SIG-M5 treated with dmso at 0.1 percent for 504 hours (cell line): ENCODE results near the gene BAHCC1.

Source experiments
- DNase-seq: peaks from one replicate; lab custom pipeline; 2025; ENCODE audit not compliant: unreplicated experiment; lab: John Stamatoyannopoulos, UW

The BAHCC1 gene

DNA sequence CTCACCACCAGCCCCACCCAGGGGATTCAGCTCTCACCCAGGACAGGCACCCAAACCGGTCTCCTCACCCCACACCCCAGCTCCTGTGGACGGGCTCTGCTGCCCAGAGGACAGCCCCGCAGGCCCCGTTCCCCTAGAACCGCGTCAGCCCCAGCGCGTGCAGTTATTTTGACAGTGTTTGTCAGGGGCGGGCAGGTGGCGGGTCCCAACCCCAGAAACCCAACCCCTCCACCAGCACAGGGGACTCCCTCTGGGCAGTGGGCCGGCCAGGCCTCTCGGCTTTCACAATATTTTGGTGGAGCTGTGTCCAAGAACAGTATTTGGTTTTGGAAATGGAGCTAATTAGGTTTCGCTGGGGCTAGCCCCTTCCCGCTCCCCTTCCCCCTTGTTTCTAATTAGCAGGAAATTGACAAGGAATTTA, 44.8 kb downstream of the BAHCC1 start:
- no peak for DNase-seq

DNA sequence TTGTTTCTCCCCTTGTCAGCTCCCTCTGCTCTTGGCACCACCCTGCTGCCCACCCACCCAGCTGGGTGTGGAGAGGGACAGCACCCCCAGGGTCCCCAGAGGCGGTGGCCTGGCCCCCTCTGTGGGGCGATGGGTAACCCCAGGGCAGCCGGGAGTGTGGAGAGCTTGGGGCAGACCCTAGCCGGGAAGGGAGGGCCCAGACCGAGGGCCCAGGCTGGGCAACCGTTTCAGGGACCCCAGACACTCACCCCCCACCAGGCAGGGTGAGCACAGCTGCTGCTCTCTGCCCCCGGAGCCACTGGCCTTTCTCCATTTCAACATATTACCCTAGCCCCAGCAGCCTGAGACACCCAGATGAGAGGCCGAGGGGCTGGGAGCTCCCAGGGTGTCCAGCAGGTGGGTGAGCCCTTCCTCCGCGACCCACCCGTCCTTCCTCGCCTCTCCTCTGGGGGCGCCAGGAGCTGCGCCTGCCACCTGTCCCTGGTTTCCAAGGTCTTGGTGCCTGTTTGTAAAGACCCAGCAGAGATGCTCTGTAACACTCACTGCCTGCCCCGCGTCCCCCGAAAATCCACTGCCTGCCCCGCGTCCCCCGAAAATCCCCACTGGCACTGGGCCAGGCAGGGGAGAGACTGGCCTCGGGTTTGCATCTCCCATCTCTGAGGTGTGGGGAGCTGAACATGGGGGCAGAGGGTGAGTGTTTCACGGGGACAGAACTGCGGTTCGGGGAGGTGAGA, 45.4 kb downstream of the BAHCC1 start:
- DNase-seq: no peak

DNA sequence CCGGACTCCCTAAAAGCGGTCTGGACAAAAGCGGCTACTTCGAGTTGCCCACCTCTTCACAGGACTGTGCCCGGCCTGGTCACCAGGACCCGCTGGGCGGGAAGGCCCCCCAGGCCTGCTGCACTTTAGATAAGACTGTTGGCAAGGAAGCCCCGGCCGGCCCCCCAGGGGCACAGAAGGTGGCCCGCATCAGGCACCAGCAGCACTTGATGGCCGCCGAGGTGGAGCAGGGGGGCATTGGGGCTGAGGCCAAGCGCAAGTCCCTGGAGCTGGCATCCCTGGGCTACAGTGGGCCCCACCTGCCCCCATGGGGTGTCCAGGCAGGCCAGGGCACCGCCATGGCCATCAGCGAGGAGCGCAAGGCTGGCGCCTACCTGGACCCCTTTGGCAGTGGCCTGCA, 47.5 kb downstream of the BAHCC1 start:
- no peak for DNase-seq

DNA sequence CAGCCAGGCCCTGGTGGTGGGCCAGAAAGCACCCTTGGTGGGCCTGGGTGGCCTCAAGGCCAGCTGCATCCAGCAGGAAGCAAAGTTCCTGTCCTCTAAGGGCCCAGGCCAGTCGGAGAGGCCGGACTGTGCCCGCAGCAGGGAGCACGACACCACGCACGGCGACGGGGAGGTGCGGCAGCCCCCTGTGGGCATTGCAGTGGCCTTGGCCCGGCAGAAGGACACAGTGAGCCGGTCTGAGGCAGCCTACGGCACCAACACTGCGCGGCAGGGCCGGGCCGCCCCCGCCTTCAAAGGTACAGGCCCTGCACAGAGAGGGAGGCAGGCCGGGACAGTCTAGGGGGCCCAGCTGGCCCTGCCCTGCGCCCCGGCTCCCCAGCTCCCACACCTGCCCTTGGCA, 48.0 kb downstream of the BAHCC1 start:
- DNase-seq: no peak

DNA sequence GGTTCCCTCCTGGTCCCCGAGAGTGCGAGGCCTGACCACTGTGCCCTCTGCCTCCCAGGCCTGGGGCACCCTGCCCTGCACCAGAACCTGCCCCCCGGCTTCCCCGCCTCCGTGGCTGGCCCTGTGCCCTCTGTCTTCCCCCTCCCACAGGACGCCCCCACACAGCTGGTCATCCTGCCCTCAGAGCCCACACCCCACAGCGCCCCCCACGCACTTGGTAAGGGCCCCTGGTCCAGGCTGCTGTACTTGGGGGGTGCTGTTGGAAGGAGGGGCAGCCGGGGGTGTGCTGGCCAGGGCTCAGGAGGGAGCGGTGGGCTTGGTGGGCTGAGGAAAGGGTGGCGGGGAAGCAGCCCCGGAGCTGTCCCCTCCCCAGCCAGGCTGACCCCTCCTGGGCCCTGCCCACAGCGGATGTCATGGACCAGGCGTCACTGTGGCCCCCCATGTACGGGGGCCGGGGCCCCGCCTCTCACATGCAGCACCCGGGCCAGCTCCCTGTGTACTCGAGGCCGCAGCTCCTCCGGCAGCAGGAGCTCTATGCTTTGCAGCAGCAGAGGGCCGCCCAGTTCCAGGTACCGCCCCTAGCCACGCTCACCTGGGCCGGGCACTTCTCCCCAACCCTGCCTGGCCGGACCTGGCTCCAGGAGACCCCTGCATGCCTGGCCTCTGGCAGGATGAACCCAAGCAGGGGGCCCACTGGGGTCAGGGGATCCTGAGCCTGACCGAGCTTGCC, 49.5 kb downstream of the BAHCC1 start:
- no peak for DNase-seq

DNA sequence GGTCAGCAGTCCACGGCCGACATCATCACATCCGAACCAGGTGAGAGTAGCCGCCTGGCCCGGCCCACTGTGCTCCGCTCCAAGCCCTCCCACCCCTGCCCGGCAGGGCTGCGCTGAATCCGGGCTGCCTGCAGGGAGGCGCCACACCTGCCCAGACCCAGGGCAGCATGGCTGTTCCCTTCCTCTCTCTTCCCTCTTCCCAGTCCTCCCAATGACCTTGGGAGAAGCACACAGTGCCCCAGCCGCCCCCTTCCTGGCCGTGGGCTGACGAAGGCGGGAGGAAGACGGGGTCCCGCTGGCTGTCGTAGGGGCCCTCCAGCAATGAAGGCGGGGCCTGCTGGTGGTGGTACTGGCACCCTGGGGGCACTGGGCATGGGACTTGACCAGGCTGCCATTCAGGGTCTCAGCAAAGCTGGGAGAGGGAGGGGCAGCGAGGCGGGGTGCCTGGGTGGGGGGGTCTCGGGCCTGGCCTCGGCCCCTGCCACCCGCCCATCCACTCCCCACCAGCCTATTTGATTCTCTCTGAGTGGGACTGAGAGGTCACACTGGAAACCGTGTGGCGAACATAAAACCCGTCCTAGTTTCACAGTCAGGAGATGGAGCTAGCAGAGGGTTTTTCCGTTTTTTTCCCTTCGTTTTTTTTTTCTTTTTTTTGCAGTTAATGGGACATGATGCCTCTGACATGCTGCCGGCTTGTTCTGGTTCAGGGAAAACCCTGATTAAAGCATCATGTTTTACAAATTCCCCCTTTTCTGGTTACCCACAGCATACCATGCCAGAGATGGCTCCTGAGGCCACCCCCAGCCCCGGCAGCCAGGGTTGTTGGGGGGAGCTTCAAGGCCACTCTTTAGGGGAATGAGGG, 50.6 kb downstream of the BAHCC1 start:
- DNase-seq: no peak

DNA sequence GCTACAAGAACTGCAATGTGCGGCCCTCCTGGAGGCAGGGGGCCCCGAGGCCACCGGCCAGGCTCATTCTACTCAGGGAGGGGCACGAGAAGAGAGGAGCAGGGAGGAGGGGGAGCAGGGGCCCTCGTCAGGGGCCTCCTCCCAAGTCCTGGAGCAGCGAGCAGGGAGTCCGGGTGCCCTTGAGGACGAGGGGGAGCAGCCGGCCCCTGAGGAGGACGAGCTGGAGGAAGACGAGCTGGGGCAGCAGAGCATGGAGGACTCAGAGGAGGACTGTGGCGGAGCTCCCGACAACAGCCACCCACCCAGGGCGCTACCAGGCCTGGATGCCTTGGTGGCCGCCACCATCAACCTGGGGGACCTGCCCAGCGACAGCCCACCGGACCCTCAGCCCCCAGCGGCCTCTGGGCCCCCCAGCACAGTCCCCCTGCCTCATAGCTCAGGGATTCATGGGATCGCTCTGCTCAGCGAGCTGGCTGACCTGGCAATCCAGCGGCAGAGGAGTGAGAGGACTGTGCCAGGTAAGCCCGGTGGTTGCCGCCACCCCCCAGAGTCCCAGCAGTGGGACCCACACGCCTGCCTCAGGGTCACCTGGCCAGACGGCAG, 52.2 kb downstream of the BAHCC1 start:
- DNase-seq: no peak

DNA sequence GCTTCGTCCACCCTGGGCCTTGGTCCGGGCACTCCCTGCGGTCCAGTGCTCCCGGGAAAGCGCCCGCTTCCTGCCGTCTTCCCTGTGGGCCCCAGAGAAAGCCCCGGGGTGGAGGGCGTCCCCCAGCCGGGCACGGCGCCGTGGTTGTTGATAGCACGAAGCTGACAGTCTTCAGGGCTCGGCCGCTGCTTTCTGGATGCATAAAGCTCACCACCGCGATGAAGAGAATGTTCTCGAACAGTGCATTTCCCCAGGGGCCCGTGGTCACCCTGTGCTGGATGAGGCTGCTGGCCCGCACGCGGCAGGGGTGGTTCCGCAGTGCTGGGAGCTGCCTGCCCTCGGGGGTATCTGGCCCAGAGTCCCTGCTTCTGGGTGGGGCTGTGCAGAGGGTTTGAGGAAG, 53.2 kb downstream of the BAHCC1 start:
- no peak for DNase-seq

DNA sequence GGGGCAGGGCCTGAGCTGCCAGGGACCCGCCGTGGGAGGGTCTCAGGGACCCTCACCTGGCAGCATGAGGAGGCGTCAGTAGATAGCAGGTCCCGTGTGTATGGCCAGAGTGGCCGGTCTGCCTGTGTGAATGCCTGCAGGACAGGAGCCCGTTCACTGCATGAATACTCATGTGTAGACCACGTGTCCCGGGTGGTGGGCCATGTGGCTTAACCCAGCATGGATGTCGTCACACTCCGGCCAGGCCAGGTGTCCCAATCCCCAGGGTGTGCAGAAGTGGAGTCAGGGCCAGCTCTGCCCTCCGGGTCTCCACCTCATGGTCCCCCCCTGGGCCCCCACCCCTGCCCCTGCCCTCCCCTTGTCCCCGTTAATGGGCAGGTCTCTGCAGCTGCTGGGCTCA, 53.7 kb downstream of the BAHCC1 start:
- DNase-seq: no peak

DNA sequence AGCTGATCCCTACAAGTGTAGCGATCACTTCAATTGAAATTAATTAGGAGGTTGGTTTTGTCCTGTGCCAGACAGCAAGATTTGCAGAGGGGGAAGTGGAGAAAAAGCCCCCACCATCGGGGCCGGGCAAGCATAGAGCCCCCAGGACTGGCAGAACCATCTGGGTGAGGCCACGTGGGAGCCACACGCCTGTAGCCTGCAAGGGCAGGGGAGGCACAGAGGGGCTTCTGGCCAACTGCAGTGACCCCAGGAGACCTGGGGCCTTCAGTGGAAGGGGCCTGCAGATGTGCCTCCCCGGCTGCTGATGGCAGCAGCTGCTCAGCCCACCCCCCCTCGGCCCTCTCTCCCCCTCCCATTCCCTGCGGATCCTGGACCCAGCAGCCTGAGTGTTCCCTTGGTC, 54.1 kb downstream of the BAHCC1 start:
- no peak for DNase-seq

DNA sequence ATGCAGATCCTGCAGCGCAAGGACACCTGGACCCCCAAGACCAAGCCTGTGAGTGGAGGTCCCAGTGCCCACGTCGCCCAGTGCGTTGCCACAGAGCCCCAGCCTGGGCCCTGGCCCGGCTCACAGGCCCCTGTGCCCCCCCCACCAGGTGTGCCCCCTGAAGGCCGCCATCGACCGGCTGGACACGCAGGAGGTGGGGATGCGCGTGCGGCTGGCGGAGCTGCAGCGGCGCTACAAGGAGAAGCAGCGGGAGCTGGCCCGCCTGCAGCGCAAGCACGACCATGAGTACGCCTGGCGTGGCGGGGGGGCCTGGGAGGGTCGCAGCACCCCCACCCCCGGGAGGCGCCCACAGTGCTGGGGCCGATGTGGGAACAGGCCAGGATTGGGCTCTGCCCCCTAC, 56.6 kb downstream of the BAHCC1 start:
- no peak for DNase-seq

DNA sequence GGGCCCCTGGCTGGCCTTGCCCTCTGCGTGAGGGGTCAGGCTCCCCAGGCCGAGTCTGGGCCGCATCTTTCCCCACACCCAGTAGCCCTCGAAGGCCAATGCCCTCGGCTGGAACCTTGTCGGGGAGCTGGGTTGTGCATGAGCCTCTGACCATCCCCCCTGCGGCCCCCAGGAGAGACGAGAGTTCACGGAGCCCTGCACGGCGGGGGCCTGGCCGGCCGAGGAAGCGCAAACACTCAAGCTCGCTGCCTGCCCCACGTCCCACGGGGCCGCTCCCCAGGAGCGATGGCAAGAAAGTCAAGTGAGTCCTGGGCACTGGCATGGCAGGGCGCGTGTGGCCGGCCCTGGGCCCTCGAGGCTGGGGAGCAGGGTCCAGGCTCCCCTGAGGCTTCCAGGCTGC, 57.3 kb downstream of the BAHCC1 start:
- DNase-seq: no peak

DNA sequence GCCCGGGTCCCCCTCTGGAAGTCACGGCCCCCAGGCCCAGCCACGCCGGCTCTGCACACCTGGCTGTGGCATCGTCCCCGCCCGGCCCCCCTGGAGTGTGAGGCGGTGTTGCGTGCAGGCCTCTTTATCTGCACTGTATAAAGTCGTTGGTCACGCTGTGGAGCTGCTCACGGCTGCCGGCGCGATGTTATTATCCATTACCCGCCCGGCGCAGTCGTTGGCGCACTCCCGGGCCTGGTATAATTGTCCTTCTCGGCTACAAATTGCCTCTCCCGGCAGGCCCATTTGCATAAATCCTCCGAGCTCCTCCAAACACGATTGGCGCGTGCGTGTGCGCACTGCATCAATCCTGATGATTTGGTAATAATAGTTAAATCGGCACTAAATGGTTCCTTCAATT, 57.8 kb downstream of the BAHCC1 start:
- DNase-seq: no peak

DNA sequence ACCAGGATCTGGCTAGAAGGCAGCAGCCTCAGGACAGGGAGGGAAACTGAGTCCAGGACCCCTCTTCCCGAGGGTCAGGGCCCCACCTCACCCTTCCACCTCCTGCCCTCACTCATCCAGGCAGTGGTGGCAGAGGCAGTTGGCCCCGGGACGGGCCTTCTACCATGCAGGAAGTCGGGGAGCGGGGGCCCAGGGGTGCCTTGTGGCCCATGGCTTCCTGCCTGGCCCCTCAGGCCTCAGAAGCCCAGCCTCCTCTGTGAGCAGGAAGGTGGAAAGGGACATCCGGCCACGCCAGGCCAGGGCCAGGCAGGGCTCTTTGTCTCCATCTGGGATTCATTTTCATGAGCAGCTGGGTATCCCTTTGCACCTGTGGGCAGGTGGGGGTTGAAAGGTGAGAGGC, 58.5 kb downstream of the BAHCC1 start:
- DNase-seq: no peak

DNA sequence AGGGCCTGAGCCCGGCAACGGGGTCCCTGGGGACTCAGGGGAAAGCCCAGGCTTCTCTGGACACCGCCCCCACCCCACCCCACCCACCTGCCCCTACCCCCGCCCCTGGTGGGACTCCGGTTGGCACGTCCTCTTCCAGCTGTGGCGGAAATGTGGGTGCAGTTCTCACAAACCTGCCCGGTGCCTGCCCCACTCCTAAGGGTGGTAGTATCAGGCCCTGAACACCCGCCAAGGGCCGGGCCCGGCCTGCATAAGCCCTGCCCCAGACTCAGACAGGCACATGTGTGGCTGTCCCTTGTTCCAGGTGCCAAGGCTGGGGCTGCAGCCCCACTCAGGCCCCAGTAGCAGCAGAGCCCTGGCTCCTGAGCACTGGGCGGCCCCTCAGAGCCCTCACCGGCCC, 59.2 kb downstream of the BAHCC1 start:
- DNase-seq: no peak

DNA sequence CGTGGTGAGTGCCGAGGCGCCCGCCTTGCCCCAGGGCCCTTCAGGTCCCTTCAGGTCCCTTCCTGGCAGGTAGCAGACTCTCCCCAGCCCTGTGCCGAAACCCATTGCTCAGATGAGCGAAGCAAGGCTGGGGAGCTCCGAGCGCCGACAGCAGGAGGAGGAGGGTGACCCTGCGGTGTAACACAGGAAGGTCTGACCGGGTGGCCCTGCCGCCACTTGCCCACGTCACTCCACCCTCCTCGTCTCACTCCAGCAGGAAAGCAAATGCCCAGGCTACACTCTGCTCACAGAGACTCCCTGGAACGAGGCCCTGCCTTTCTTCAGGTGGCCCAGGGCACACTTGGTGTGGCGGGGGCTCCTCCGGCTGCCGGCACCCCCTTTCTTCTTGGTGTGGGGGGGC, 60.1 kb downstream of the BAHCC1 start:
- DNase-seq: no peak

DNA sequence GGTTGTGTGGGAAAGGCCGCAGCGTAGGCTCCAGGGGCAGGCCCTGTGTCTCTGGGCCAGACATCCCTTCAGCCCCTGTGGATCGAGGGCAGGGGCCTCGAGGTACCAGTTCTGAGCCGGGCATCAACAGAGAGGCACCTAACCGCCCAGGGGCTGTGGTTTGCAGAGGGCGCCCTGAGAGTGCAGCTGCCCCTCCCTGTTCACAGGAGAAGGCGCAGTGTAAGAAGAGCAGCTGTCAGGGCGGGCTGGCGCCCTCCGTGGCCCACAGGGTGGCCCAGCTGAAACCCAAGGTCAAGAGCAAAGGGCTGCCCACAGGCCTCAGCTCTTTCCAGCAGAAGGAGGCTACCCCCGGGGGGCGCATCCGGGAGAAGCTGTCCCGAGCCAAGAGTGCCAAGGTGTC, 60.8 kb downstream of the BAHCC1 start:
- DNase-seq: no peak

DNA sequence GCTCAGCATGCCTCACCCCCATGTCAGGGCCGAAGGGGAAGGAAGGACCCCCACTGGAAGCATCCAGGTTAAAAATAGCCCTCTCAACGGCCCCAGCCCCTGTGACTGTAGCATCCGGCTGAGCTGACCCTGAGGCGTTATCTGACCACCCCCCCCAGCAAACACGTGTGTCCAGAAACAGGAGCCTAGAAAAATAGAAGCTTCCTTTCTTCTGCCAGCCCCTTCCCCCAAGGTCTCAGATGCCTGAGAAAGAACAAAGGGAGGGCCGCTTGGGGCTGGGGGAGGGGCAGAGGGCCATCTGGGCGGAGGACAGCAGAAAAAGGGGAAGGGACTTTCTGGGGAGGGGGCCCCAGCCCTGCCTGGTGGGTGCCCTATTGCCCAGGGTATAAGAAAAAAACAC, 61.5 kb downstream of the BAHCC1 start:
- no peak for DNase-seq

DNA sequence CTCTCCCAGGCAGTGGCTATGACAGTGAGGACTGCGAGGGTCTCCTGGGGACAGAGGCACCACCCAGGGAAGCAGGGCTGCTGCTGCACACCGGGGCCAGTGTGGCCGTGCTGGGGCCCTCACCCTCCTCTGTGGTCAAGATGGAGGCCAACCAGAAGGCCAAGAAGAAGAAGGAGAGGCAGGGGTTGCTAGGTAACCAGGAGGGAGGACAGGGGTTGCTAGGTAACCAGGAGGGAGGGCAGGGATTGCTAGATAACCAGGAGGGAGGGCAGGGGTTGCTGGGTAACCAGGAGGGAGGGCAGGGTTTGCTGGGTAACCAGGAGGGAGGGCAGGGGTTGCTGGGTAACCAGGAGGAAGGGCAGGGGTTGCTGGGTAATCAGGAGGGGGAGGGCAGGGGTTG, 62.1 kb downstream of the BAHCC1 start:
- no peak for DNase-seq

DNA sequence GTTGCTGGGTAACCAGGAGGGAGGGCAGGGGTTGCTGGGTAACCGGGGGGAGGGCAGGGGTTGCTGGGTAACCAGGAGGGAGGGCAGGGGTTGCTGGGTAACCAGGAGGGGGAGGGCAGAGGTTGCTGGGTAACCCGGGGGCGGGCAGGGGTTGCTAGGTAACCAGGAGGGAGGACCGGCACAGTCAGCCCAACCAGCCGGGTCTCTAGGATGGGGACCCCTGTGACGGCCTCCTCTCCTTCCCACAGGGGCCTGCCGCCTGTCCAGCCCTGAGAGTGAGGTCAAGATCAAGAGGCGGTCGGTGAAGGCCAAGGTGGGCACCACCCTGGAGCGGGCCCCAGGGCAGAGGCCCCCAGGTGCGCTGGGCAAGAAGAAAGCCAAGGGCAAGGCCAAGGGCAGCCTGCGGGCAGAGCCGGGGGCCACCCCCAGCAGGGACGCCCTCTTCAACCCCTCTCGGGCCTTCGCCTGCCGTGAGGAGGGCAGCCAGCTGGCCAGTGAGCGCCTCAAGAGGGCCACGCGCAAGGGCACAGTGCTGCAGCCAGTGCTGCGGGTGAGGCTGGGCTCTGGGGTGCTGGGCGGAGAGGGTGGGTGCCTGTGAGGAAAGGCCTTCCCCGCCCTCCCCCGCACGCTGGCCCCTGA, 62.8 kb downstream of the BAHCC1 start:
- no peak for DNase-seq

DNA sequence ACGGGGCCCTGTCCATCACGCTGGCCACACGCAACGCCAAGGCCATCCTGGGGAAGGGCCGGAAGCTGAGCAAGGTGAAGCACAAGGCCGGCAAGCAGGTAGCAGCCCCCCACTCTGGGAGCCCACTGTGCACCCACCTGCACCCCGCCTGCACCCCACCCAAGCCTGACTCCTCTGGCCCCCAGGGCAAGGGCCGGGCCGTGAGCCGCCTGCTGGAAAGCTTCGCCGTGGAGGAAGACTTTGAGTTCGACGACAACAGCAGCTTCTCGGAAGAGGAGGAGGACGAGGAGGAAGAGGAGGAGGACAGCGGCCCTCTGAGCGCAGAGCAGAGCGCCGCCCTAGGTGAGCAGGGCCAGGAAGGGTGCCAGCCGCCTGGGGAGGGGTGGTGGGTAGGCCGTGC, 63.4 kb downstream of the BAHCC1 start:
- DNase-seq: no peak
